GM18505 (cell line): Measurements from ENCODE around the gene APOE.
A peak's percentile ranks its signal among the peaks of the same experiment; 100 is the strongest.
"Not testable (repeated sequence)": the region's sequence is repeated elsewhere in the genome, so short reads cannot be mapped to it uniquely, and the experiment has no call there.

ENCODE experiments used
- ATAC-seq: cut with Tn5 transposase; IDR thresholded peaks from one replicate; pipeline ENCODE4 v1.9.1; 2021; ENCODE audit not compliant: unreplicated experiment
- POLR2A ChIP-seq: IDR thresholded peaks from 4 replicates; pipeline ENCODE4 v1.6.1; 2011; ENCODE audit warnings: borderline replicate concordance; ENCODE audit not compliant: insufficient read depth, insufficient read length; ENCODE audit errors: extremely low read depth

APOE gene

DNA sequence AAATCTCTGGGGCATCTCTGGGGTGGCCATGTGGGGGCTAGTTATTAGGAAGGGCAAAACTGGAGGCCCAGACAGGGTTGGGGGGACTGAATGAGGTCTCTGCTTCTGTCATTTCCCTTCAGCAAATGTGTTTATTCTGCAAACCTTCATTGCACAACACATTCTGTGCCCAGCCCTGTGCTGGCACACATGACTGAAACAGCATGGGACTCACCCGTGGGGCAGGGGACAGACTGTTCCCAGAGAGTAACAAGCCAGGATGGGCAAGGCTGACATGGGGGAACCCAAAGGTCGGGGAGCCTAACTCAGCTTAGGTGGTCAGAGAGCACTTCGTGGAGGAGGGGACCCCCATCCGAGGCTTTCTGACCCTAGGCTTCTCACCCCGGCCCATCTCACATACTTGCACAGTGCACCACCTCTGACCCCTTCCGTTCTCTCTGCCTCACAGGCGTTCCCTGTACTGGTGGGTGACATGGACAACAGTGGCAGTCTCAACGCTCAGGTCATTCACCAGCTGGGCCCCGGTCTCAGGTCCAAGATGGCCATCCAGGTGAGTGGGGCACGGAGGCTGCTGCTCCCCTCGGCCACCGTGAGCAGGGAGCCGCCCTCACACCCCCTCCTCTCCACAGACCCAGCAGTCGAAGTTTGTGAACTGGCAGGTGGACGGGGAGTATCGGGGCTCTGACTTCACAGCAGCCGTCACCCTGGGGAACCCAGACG is 12.1 kb upstream of the APOE start:
- TF ChIP-seq POLR2A, result no peak
- ATAC-seq, result no peak

DNA sequence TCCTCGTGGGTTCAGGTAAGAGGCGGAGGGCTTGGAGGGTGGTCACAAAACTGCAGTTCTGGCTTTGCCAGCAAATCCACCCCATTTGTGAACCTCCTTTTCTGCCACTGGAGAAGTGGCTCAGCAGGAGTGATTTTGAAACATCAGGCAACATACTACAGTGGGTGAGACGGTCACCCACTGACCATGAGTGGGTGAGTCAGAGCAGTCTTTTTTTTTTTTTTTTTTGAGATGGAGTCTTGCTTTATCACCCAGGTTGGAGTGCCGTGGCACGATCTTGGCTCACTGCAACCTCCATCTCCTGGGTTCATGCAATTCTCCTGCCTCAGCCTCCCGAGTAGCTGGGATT is 11.6 kb upstream of the APOE start:
- ATAC-seq, result no peak
- no peak for TF ChIP-seq POLR2A

DNA sequence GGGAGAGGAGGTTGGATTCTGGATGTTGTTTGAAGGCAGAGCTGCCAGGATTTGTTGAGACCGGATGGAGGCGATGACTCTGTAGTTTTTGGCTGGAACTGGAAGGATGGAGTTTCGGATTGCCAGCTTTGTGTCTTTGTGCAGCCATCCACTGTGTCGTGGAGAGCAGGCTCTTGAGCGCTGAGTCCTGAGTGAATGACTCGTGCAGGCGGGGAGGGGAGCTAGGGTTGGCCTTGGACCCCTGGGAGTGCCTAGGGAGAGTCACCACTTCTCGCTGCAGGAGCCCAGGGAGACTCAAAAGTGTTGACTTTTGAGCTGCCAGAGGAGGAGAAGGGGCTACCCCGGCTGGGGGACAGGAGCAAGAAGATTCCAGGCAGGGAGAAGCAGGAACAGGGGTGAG is 10.7 kb upstream of the APOE start:
- ATAC-seq, result no peak
- no peak for TF ChIP-seq POLR2A

DNA sequence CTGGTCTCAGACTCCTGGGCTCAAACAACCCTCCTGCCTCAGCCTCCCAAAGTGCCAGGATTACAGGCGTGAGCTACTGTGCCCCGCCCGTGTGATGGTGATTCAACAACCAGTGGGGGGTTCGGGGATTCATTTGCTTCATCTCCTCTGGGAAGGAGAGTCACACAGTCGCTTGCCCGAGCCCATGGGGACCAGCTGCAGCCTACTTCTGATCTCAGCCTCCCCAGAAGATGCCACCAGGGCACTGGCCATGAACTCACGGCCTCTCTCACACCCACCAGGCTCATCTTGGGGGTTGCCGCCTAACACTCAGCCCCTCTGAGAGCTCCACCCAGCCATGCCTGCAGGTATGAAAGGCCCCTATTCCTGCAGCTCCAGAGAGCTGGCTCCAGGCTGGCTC is 7.8 kb upstream of the APOE start:
- ATAC-seq, result no peak
- TF ChIP-seq POLR2A, result no peak

DNA sequence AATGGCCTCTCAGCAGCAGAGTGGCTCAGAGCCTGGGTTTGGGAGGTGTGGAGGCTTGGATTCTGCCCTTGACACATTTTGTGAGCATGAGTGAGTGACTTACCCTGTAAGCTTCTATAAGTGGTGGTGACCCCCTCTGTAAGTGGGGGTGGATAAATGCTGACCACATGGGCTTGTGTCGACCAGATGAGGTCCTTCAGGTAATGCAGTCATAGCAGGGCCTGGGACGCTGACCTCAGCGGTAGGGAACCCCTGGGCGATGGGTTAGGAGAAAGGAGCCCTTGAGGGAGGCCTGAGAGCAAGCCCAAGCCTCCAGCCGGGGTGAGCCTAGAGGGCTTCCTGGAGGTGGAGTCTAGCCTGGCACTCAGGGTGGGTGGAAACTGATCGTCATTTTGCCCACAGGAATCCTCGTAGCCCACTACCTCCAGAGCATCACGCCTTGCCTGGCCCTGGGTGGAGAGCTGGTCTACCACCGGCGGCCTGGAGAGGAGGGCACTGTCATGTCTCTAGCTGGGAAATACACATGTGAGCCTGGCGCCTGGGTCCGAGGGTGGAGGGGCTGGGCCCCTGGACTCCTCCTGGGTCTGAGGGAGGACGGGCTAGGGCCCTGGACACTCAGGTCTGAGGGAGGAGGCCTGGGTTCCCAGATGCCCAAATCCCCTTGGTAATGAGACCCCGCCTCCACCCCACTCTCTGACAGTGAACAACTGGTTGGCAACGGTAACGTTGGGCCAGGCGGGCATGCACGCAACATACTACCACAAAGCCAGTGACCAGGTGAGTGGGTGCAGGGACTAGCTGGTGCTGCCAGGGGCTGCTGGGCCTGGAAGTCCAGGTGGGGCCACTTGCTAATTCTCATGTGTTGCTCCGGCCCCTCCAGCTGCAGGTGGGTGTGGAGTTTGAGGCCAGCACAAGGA is 5.0 kb upstream of the APOE start:
- no peak for TF ChIP-seq POLR2A
- ATAC-seq, result no peak

DNA sequence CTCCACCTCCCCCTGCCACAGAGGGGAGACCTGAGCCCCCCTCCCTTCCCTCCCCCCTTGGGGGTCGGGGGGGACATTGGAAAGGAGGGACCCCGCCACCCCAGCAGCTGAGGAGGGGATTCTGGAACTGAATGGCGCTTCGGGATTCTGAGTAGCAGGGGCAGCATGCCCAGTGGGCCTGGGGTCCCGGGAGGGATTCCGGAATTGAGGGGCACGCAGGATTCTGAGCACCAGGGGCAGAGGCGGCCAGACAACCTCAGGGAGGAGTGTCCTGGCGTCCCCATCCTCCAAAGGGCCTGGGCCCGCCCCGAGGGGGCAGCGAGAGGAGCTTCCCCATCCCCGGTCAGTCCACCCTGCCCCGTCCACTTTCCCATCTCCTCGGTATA is 2.4 kb upstream of the APOE start:
- TF ChIP-seq POLR2A, result no peak
- no peak for ATAC-seq

DNA sequence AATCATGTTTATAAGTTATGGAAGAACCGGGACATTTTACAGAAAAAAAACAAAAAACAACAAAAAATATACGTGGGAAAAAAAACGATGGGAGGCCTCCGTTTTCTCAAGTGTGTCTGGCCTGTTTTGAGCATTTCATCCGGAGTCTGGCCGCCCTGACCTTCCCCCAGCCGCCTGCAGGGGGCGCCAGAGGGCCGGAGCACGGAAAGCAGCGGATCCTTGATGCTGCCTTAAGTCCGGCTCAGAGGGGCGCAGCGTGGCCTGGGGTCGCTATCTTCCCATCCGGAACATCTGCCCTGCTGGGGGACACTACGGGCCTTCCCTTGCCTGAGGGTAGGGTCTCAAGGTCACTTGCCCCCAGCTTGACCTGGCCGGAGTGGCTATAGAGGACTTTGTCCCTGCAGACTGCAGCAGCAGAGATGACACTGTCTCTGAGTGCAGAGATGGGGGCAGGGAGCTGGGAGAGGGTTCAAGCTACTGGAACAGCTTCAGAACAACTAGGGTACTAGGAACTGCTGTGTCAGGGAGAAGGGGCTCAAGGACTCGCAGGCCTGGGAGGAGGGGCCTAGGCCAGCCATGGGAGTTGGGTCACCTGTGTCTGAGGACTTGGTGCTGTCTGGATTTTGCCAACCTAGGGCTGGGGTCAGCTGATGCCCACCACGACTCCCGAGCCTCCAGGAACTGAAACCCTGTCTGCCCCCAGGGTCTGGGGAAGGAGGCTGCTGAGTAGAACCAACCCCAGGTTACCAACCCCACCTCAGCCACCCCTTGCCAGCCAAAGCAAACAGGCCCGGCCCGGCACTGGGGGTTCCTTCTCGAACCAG is 1.8 kb upstream of the APOE start:
- no peak for TF ChIP-seq POLR2A
- no peak for ATAC-seq

DNA sequence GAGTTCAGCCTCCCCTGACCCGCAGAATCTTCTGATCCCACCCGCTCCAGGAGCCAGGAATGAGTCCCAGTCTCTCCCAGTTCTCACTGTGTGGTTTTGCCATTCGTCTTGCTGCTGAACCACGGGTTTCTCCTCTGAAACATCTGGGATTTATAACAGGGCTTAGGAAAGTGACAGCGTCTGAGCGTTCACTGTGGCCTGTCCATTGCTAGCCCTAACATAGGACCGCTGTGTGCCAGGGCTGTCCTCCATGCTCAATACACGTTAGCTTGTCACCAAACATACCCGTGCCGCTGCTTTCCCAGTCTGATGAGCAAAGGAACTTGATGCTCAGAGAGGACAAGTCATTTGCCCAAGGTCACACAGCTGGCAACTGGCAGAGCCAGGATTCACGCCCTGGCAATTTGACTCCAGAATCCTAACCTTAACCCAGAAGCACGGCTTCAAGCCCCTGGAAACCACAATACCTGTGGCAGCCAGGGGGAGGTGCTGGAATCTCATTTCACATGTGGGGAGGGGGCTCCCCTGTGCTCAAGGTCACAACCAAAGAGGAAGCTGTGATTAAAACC is 1.1 kb upstream of the APOE start:
- no peak for TF ChIP-seq POLR2A

DNA sequence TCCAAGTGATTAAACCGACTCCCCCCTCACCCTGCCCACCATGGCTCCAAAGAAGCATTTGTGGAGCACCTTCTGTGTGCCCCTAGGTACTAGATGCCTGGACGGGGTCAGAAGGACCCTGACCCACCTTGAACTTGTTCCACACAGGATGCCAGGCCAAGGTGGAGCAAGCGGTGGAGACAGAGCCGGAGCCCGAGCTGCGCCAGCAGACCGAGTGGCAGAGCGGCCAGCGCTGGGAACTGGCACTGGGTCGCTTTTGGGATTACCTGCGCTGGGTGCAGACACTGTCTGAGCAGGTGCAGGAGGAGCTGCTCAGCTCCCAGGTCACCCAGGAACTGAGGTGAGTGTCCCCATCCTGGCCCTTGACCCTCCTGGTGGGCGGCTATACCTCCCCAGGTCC is 2.0 kb downstream of the APOE start:
- TF ChIP-seq POLR2A, result no peak
- no peak for ATAC-seq

More for the DNA sequence above, 1.1 kb upstream of the APOE start:
- no peak for ATAC-seq

DNA sequence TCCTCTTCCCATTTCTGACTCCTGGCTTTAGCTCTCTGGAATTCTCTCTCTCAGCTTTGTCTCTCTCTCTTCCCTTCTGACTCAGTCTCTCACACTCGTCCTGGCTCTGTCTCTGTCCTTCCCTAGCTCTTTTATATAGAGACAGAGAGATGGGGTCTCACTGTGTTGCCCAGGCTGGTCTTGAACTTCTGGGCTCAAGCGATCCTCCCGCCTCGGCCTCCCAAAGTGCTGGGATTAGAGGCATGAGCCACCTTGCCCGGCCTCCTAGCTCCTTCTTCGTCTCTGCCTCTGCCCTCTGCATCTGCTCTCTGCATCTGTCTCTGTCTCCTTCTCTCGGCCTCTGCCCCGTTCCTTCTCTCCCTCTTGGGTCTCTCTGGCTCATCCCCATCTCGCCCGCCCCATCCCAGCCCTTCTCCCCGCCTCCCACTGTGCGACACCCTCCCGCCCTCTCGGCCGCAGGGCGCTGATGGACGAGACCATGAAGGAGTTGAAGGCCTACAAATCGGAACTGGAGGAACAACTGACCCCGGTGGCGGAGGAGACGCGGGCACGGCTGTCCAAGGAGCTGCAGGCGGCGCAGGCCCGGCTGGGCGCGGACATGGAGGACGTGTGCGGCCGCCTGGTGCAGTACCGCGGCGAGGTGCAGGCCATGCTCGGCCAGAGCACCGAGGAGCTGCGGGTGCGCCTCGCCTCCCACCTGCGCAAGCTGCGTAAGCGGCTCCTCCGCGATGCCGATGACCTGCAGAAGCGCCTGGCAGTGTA is 2.7 kb downstream of the APOE start:
- no peak for ATAC-seq
- TF ChIP-seq POLR2A, result no peak

DNA sequence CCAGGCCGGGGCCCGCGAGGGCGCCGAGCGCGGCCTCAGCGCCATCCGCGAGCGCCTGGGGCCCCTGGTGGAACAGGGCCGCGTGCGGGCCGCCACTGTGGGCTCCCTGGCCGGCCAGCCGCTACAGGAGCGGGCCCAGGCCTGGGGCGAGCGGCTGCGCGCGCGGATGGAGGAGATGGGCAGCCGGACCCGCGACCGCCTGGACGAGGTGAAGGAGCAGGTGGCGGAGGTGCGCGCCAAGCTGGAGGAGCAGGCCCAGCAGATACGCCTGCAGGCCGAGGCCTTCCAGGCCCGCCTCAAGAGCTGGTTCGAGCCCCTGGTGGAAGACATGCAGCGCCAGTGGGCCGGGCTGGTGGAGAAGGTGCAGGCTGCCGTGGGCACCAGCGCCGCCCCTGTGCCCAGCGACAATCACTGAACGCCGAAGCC is 3.3 kb downstream of the APOE start:
- TF ChIP-seq POLR2A, result no peak
- ATAC-seq, result no peak

DNA sequence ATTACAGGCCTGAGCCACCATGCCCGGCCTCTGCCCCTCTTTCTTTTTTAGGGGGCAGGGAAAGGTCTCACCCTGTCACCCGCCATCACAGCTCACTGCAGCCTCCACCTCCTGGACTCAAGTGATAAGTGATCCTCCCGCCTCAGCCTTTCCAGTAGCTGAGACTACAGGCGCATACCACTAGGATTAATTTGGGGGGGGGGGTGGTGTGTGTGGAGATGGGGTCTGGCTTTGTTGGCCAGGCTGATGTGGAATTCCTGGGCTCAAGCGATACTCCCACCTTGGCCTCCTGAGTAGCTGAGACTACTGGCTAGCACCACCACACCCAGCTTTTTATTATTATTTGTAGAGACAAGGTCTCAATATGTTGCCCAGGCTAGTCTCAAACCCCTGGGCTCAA is 4.2 kb downstream of the APOE start:
- no peak for TF ChIP-seq POLR2A
- ATAC-seq, result no peak

DNA sequence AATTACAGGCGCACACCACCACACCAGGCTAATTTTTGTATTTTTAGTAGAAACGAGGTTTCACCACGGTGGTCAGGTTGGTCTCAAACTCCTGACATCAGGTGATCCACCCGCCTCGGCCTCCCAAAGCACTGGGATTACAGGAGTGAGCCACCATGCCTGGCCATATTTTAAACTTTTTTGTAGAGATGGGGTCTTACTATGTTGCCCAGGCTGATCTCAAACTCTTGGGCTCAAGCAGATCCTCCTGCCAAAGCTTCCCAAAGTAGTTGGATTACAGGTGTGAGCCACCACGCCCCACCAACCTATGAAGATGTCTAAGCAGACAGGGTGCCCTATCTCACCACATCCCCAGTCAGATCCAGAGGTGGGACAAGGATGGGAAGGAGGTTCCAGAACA is 6.3 kb downstream of the APOE start:
- not testable (repeated sequence) for ATAC-seq

DNA sequence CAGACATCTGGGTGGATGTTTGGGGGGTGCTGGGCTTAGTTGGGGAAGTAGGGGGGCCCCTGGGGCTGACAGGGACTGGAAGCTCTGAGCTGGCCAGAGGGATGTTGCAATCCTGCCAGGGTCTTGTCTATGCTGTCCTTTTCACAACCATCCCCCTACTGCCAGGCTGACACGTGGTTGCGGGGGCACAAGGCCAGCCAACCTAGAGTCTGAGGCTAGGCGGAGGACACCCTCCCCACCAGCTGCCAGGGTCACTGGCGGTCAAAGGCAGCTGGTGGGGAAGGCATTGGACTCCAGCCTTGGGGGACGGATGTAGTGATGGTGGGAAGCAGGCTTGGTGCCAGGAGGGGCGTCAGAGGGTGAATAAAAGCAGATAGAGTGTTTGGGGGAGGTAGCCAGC is 7.3 kb downstream of the APOE start:
- ATAC-seq, result no peak

DNA sequence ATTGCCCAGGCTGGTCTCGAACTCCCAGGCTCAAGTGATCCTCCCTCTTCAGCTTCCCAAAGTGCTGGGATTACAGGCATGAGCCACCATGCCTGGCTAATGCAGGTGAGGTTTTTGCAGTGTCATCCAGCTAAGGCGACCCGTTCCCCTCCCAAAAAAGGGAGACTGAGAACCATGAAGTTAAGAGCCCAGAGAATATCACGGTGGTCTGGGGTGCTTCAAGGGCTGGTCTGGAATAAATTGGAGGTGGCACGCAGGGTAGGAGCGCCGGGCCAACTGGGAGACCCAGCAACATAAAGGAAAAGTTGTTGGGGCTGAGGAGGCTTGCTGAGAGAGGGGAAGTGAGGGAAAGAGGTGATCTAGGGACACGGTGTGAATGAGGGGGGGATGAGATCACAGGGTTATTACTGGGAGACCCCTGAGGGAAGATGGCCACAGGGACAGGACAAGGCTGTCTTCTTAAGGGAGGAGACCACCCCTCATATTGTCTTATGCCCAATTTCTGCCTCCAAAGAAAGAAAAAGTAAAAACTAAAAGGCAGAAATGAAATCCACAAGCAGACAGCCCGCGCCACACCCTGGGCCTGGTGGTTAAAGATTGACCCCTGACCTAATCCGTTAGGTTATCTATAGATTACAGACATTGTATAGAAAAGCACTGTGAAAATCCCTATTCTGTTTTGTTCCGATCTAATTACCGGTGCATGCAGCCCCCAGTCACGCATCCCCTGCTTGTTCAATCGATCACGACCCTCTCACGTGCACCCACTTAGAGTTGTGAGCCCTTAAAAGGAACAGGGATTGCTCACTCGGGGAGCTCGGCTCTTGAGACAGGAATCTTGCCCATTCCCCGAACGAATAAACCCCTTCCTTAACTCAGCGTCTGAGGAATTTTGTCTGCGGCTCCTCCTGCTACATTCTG is 8.2 kb downstream of the APOE start:
- ATAC-seq, result not testable (repeated sequence)

More for the DNA sequence above, 7.3 kb downstream of the APOE start:
- no peak for TF ChIP-seq POLR2A

DNA sequence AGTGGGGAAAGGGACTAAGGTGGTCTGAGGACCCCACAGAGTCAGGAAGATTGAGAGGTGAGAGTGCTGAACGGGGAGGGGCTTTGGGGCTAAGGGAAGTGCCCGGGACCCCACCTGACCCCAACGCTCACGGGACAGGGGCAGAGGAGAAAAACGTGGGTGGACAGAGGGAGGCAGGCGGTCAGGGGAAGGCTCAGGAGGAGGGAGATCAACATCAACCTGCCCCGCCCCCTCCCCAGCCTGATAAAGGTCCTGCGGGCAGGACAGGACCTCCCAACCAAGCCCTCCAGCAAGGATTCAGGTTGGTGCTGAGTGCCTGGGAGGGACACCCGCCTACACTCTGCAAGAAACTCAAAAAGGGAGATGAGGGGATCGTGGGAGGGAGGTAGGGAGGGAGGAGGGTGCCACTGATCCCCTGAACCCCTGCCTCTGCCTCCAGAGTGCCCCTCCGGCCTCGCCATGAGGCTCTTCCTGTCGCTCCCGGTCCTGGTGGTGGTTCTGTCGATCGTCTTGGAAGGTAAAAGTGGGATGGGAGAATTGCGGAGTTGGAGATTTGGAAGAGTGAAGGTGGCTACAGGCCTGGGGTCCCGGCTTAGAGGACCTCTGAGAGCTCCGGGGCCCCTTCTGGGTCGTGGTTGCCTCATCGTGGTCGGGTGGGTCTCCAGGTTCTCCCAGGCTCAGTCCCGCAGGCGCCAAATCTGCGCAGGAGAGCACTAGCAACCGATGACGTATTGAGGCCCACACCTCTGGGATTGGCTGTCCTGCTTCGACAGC is 9.0 kb downstream of the APOE start, which contains the start of gene APOC1:
TSS of gene APOC1 (plus strand) at position 176 of the 774 bp plus-strand sequence. CDS start at position 460, 284 bp downstream.
- peak; percentile 86 for ATAC-seq
